Central memory CD8-positive, alpha-beta T cell (primary cell): Measurements from ENCODE around the gene GPR35.
A peak's percentile ranks its signal among the peaks of the same experiment; 100 is the strongest.

ENCODE experiments used
- ATAC-seq: fragments of 150-1000 bp; cut with Tn5 transposase; replicated peaks from 2 replicates; pipeline ENCODE4 v1.10.0; 2022; ENCODE audit warnings: mild to moderate bottlenecking, moderate FRiP score, moderate number of reproducible peaks; ENCODE audit not compliant: poor library complexity, severe bottlenecking; ENCODE audit errors: extremely low read depth
- DNase-seq, 2 donors: peaks; one replicate each; pipeline ENCODE4 v3.0.0; 2021; ENCODE audit warnings: low spot score in 2 of 2
- H3K27ac Mint-ChIP-seq: one replicate; pipeline ENCODE4 v1.8.0; 2022; ENCODE audit warnings: low read depth, mild to moderate bottlenecking, moderate library complexity, mixed read lengths
- H3K27me3 Mint-ChIP-seq: one replicate; pipeline ENCODE4 v1.8.0; 2022; ENCODE audit warnings: mixed read lengths
- H3K36me3 Mint-ChIP-seq: one replicate; pipeline ENCODE4 v1.8.0; 2022; ENCODE audit warnings: mild to moderate bottlenecking, moderate library complexity, mixed read lengths; ENCODE audit not compliant: insufficient read depth
- H3K4me1 Mint-ChIP-seq: one replicate; pipeline ENCODE4 v1.8.0; 2022; ENCODE audit warnings: mixed read lengths
- H3K4me3 Mint-ChIP-seq: one replicate; pipeline ENCODE4 v1.8.0; 2022; ENCODE audit warnings: mild to moderate bottlenecking, moderate library complexity, mixed read lengths
- H3K9me3 Mint-ChIP-seq: one replicate; pipeline ENCODE4 v1.8.0; 2022; ENCODE audit warnings: mixed read lengths

GPR35 gene

GRCh38 chr2:240591784-240592183 lies 33.5 kb upstream of the GPR35 start:
- ATAC-seq: no peak
- Mint-ChIP-seq H3K27me3 (no peaks in the 10 kb centered on the region), H3K27ac (peak overlapping the region; percentile 19)

GRCh38 chr2:240593026-240593702 lies 32.1 kb upstream of the GPR35 start:
- Mint-ChIP-seq H3K4me3 (no peak overlapping the region), H3K4me1 (peaks cover 12% of the 10 kb centered on the region), H3K27ac (no peak overlapping the region), H3K9me3 (no peaks in the 10 kb centered on the region), H3K27me3 (no peaks in the 10 kb centered on the region), H3K36me3 (peaks cover 17% of the 10 kb centered on the region)
- DNase-seq (no peak), ATAC-seq (no peak)

More at GRCh38 chr2:240591784-240592183, 33.5 kb upstream of the GPR35 start:
- Mint-ChIP-seq H3K4me1 (peaks cover 21% of the 10 kb centered on the region), H3K4me3 (no peak overlapping the region), H3K9me3 (no peaks in the 10 kb centered on the region), H3K36me3 (peaks cover 20% of the 10 kb centered on the region)
- no peak for DNase-seq

- Mint-ChIP-seq H3K4me1 (peaks cover 5% of the 10 kb centered on the region), H3K27me3 (no peaks in the 10 kb centered on the region), H3K4me3 (no peak overlapping the region), H3K9me3 (no peaks in the 10 kb centered on the region), H3K27ac (no peak overlapping the region), H3K36me3 (peaks cover 17% of the 10 kb centered on the region)
- DNase-seq: no peak
- ATAC-seq: no peak
Observed at GRCh38 chr2:240593703-240594451, 31.4 kb upstream of the GPR35 start.

GRCh38 chr2:240594511-240595380 lies 30.5 kb upstream of the GPR35 start:
- Mint-ChIP-seq H3K27ac (no peak overlapping the region), H3K9me3 (no peaks in the 10 kb centered on the region), H3K4me3 (no peak overlapping the region), H3K27me3 (no peaks in the 10 kb centered on the region), H3K36me3 (peaks cover 17% of the 10 kb centered on the region), H3K4me1 (no peaks in the 10 kb centered on the region)
- ATAC-seq (no peak), DNase-seq (no peak)

- Mint-ChIP-seq H3K4me1 (no peaks in the 10 kb centered on the region), H3K27ac (no peak overlapping the region), H3K27me3 (no peaks in the 10 kb centered on the region), H3K9me3 (no peaks in the 10 kb centered on the region), H3K4me3 (no peak overlapping the region), H3K36me3 (peaks cover 12% of the 10 kb centered on the region)
- ATAC-seq (no peak), DNase-seq (no peak)
Observed at GRCh38 chr2:240595381-240596079, 29.8 kb upstream of the GPR35 start.

- ATAC-seq (no peak), DNase-seq (no peak)
- no peak overlapping the region for H3K27ac Mint-ChIP-seq
Observed at GRCh38 chr2:240596080-240596460, 29.2 kb upstream of the GPR35 start.

GRCh38 chr2:240596491-240596931 lies 28.8 kb upstream of the GPR35 start:
- H3K27ac Mint-ChIP-seq: no peak overlapping the region
- H3K9me3 Mint-ChIP-seq: no peaks in the 10 kb centered on the region
- H3K36me3 Mint-ChIP-seq: peaks cover 9% of the 10 kb centered on the region
- ATAC-seq (no peak), DNase-seq (no peak)
- no peaks in the 10 kb centered on the region for H3K4me1 Mint-ChIP-seq
- H3K27me3 Mint-ChIP-seq: no peaks in the 10 kb centered on the region
- H3K4me3 Mint-ChIP-seq: no peak overlapping the region

More at GRCh38 chr2:240596080-240596460, 29.2 kb upstream of the GPR35 start:
- Mint-ChIP-seq H3K36me3 (peaks cover 11% of the 10 kb centered on the region), H3K4me1 (no peaks in the 10 kb centered on the region), H3K9me3 (no peaks in the 10 kb centered on the region), H3K27me3 (no peaks in the 10 kb centered on the region), H3K4me3 (no peak overlapping the region)

- H3K9me3 Mint-ChIP-seq: no peaks in the 10 kb centered on the region
- DNase-seq (no peak), ATAC-seq (no peak)
- no peak overlapping the region for H3K27ac Mint-ChIP-seq
- no peaks in the 10 kb centered on the region for H3K4me1 Mint-ChIP-seq
- peaks cover 11% of the 10 kb centered on the region for H3K36me3 Mint-ChIP-seq
- no peaks in the 10 kb centered on the region for H3K27me3 Mint-ChIP-seq
- no peak overlapping the region for H3K4me3 Mint-ChIP-seq
Observed at GRCh38 chr2:240597054-240597418, 28.2 kb upstream of the GPR35 start.

GRCh38 chr2:240597419-240598181 lies 27.7 kb upstream of the GPR35 start:
- Mint-ChIP-seq H3K9me3 (no peaks in the 10 kb centered on the region), H3K4me1 (no peaks in the 10 kb centered on the region), H3K27me3 (no peaks in the 10 kb centered on the region), H3K4me3 (no peak overlapping the region), H3K27ac (no peak overlapping the region), H3K36me3 (peaks cover 10% of the 10 kb centered on the region)
- no peak for DNase-seq
- no peak for ATAC-seq

- H3K9me3 Mint-ChIP-seq: no peaks in the 10 kb centered on the region
- no peak overlapping the region for H3K4me3 Mint-ChIP-seq
- DNase-seq (no peak), ATAC-seq (no peak)
- H3K27me3 Mint-ChIP-seq: no peaks in the 10 kb centered on the region
- peaks cover 9% of the 10 kb centered on the region for H3K36me3 Mint-ChIP-seq
- H3K4me1 Mint-ChIP-seq: no peaks in the 10 kb centered on the region
- H3K27ac Mint-ChIP-seq: peak overlapping the region; percentile 22
Observed at GRCh38 chr2:240598311-240598911, 26.9 kb upstream of the GPR35 start.

- peak overlapping the region; percentile 22 for H3K27ac Mint-ChIP-seq
- no peaks in the 10 kb centered on the region for H3K9me3 Mint-ChIP-seq
- H3K27me3 Mint-ChIP-seq: no peaks in the 10 kb centered on the region
- H3K4me1 Mint-ChIP-seq: no peaks in the 10 kb centered on the region
- no peak for ATAC-seq
- H3K4me3 Mint-ChIP-seq: no peak overlapping the region
- no peak for DNase-seq
- peaks cover 7% of the 10 kb centered on the region for H3K36me3 Mint-ChIP-seq
Observed at GRCh38 chr2:240599141-240599583, 26.1 kb upstream of the GPR35 start.
